MCF 10A (cell line): Measurements from ENCODE around the gene SH2D1B. TPM values are rescaled to one million over a fixed set of nuclear protein-coding genes. Genes with fewer than 3 reads are reported as not detected.

Experiments
- BruUV-seq: library from RNA; stranded (reverse); fragments of 400-500 nt; replicated peaks from 2 replicates; lab custom pipeline; 2021; lab: Mats Ljungman, UMichigan
- CTCF ChIA-PET: fragments of 300-600 bp; sonication (Branson Sonifier 250); formaldehyde crosslinking; extraction: SDS; loops from one replicate; lab custom pipeline; 2021; ENCODE audit warnings: antibody characterized with exemption, inconsistent platforms; lab: Yijun Ruan, JAX
- POLR2A ChIA-PET: fragments of 300-600, 350-650 bp; sonication (Branson Sonifier 250); formaldehyde crosslinking; extraction: SDS; loops from one replicate; lab custom pipeline; 2020; ENCODE audit warnings: antibody characterized with exemption, inconsistent platforms; lab: Yijun Ruan, JAX
- DNase-seq: peaks from one replicate; pipeline ENCODE4 v3.0.0-alpha.2; 2018; ENCODE audit not compliant: unreplicated experiment
- H3K27ac Mint-ChIP-seq: one replicate; pipeline ENCODE4 v1.8.0; 2022; ENCODE audit warnings: mild to moderate bottlenecking, low read depth, mixed read lengths; ENCODE audit not compliant: unreplicated experiment
- H3K27me3 Mint-ChIP-seq: one replicate; pipeline ENCODE4 v1.8.0; 2022; ENCODE audit warnings: mixed read lengths; ENCODE audit not compliant: insufficient read depth, unreplicated experiment
- H3K36me3 Mint-ChIP-seq: one replicate; pipeline ENCODE4 v1.8.0; 2022; ENCODE audit warnings: mild to moderate bottlenecking, moderate library complexity, mixed read lengths; ENCODE audit not compliant: insufficient read depth, unreplicated experiment
- H3K4me1 Mint-ChIP-seq: one replicate; pipeline ENCODE4 v1.8.0; 2022; ENCODE audit warnings: mixed read lengths; ENCODE audit not compliant: insufficient read depth, unreplicated experiment
- H3K4me3 Mint-ChIP-seq: one replicate; pipeline ENCODE4 v1.8.0; 2022; ENCODE audit warnings: mild to moderate bottlenecking, moderate library complexity, mixed read lengths; ENCODE audit not compliant: unreplicated experiment
- H3K9me3 Mint-ChIP-seq: one replicate; pipeline ENCODE4 v1.8.0; 2022; ENCODE audit warnings: mixed read lengths; ENCODE audit not compliant: unreplicated experiment
- CTCF ChIP-seq: fragments of 200-600 bp; IDR thresholded peaks from one replicate; pipeline ENCODE4 v1.8.0; 2022; ENCODE audit warnings: antibody characterized with exemption, mild to moderate bottlenecking; ENCODE audit not compliant: unreplicated experiment
- intact Hi-C: fragments of 100-400 bp; cut with micrococcal nuclease; formaldehyde crosslinking; loops from 2 replicates; pipeline ENCODE4 v1.14.1; 2022
- total RNA-seq: library from RNA; stranded (reverse); gene quantifications from 2 replicates; pipeline ENCODE4 v1.2.3, GENCODE V29; 2022

SH2D1B gene
- total RNA-seq, 1 experiment from 2014 or later = not detected

DNA sequence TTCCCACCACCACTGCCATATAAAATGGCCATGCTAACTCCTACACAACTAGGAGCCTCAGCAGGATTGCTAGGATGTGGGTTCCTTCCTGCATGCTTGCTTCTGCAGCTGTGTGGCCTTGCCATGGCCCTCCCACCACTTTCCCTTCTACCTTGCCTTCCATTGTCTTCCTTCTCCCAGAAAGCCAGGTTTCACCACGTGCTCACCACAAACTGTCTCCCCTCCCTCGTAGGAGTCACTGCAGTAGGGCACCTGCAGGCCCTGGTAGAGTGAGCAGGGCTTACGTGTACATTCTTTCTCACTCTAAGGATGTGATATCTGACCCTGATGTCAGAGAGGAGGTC lies 26.7 kb downstream of the SH2D1B start:
- BruUV-seq = no TSS peak
- Mint-ChIP-seq H3K27me3 (no peaks in the 10 kb centered on the region), H3K36me3 (no peaks in the 10 kb centered on the region), H3K27ac (no peak overlapping the region), H3K4me3 (no peak overlapping the region), H3K4me1 (peaks cover 71% of the 10 kb centered on the region), H3K9me3 (no peaks in the 10 kb centered on the region)
- intact Hi-C loops = loop anchor here (5.0 kb wide), 1 partner anchor 243 kb away; no protein-coding TSS in a partner anchor
- DNase-seq = no peak
- POLR2A ChIA-PET = no interaction called here
- no peak for TF ChIP-seq CTCF
- CTCF ChIA-PET = interaction anchor here (0.6 to 7.2 kb wide), 9 partner anchors 13 to 329 kb away, joined by 3 to 93 read pairs (median 3); no protein-coding TSS in a partner anchor

- BruUV-seq = no TSS peak
- H3K36me3 Mint-ChIP-seq = no peaks in the 10 kb centered on the region
- intact Hi-C loops = loop anchor here (5.0 kb wide), 1 partner anchor 242 kb away; no protein-coding TSS in a partner anchor
- no peak for TF ChIP-seq CTCF
- no peaks in the 10 kb centered on the region for H3K27me3 Mint-ChIP-seq
- no peak for DNase-seq
- ChIA-PET CTCF (interaction anchor here (0.6 to 1.2 kb wide), 6 partner anchors 13 to 111 kb away, joined by 3 to 4 read pairs (median 3); no protein-coding TSS in a partner anchor), POLR2A (interaction anchor here (0.6 kb wide), 1 partner anchor 632 kb away, joined by 3 read pairs; no protein-coding TSS in a partner anchor)
- H3K27ac Mint-ChIP-seq = peak overlapping the region; percentile 89
- no peak overlapping the region for H3K4me3 Mint-ChIP-seq
- peaks cover 67% of the 10 kb centered on the region for H3K4me1 Mint-ChIP-seq
- H3K9me3 Mint-ChIP-seq = no peaks in the 10 kb centered on the region
These were observed 27.2 kb downstream of the SH2D1B start for GRCh38 chr1:162384601-162385279.

GRCh38 chr1:162384116-162384515 lies 27.8 kb downstream of the SH2D1B start:
- DNase-seq = no peak
- Mint-ChIP-seq H3K27ac (peak overlapping the region; percentile 89), H3K4me3 (no peak overlapping the region), H3K9me3 (no peaks in the 10 kb centered on the region), H3K4me1 (peaks cover 60% of the 10 kb centered on the region), H3K36me3 (no peaks in the 10 kb centered on the region), H3K27me3 (no peaks in the 10 kb centered on the region)
- intact Hi-C loops = no loop called here
- ChIA-PET CTCF (interaction anchor here (0.7 to 1.2 kb wide), 7 partner anchors 8 to 343 kb away, joined by 3 to 4 read pairs (median 3); no protein-coding TSS in a partner anchor), POLR2A (interaction anchor here (0.6 kb wide), 1 partner anchor 633 kb away, joined by 3 read pairs; no protein-coding TSS in a partner anchor)
- TF ChIP-seq CTCF = no peak
- no TSS peak for BruUV-seq

DNA sequence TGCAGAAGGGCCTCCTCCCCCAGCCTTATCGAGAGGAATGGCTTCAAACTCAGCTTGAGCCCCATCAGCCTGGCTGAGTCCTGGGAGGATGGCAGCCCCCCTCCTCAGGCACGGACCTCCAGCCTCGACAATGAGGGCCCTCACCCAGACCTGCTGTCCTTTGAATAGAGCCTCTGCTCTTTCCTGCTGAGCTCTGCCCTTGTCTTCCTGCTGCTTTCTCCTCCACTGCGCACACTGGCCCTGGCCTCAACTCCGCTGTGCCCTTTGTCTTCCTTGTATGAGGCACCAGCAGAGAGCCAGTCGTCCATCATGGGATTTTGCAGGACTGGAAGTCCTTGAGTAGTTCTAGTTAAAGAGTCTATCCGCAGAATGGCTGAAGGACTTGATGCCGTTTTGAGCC lies 28.4 kb downstream of the SH2D1B start:
- ChIA-PET CTCF (interaction anchor here (0.6 to 1.5 kb wide), 8 partner anchors 8 to 417 kb away, joined by 3 to 4 read pairs (median 4); no protein-coding TSS in a partner anchor), POLR2A (no interaction called here)
- BruUV-seq = no TSS peak
- Mint-ChIP-seq H3K4me3 (no peak overlapping the region), H3K4me1 (peaks cover 54% of the 10 kb centered on the region), H3K9me3 (no peaks in the 10 kb centered on the region), H3K27ac (peak overlapping the region; percentile 89), H3K27me3 (no peaks in the 10 kb centered on the region), H3K36me3 (no peaks in the 10 kb centered on the region)
- TF ChIP-seq CTCF = no peak
- intact Hi-C loops = no loop called here
- no peak for DNase-seq
